GM12892 (cell line): ENCODE results near the gene MGAT4A.

ENCODE experiments used
- POLR2A ChIP-seq: IDR thresholded peaks from 2 replicates; pipeline ENCODE4 v1.6.1; 2011; ENCODE audit warnings: low read depth, low read length, control low read depth
- POLR2AphosphoS5 ChIP-seq: IDR thresholded peaks from 2 replicates; pipeline ENCODE4 v1.6.1; 2011; ENCODE audit warnings: low read depth, low read length, control low read depth
- TAF1 ChIP-seq: IDR thresholded peaks from 2 replicates; pipeline ENCODE4 v1.6.1; 2011; ENCODE audit warnings: low read depth, mild to moderate bottlenecking, control low read depth, low read length, borderline replicate concordance

DNA sequence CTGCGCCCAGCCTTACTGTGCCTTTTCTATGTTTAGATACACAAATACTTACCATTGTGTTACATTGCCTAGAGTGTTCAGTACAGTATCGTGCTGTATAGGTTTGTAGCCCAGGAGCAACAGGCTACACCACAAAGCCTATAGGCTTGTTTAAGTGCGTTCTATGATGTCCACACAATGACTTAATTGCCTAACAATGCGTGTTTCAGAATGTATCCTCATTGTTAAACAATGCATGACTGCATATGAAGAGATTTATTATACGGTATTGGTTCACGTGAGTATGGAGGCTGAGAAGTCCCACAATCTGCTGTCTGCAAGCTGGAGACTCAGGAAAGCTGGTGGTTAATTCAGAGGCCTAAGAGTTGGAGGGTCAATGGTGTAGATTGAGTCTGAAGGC, 46.1 kb upstream of the MGAT4A start:
- TF ChIP-seq POLR2A (no peak), POLR2AphosphoS5 (no peak), TAF1 (no peak)
